A673 (cell line): ENCODE measurements around the gene THOC6.

ENCODE experiments used
- EZH2 ChIP-seq: fragments of 200-600 bp; sonication (generic); IDR thresholded peaks from 2 replicates; pipeline ENCODE4 v1.6.1; 2017; ENCODE audit warnings: borderline replicate concordance, low read depth, mild to moderate bottlenecking, mixed read lengths, antibody characterized with exemption, low read length; ENCODE audit not compliant: poor library complexity, severe bottlenecking
- TF ChIP-seq, protein P1 (sequence below): fragments of 300-800, 200-600 bp; sonication (generic); conservative IDR thresholded peaks from 2 replicates; pipeline ENCODE4 v1.5.1; 2017; ENCODE audit warnings: low read depth, mild to moderate bottlenecking, antibody characterized with exemption, low read length, moderate library complexity, mixed read lengths

DNA sequence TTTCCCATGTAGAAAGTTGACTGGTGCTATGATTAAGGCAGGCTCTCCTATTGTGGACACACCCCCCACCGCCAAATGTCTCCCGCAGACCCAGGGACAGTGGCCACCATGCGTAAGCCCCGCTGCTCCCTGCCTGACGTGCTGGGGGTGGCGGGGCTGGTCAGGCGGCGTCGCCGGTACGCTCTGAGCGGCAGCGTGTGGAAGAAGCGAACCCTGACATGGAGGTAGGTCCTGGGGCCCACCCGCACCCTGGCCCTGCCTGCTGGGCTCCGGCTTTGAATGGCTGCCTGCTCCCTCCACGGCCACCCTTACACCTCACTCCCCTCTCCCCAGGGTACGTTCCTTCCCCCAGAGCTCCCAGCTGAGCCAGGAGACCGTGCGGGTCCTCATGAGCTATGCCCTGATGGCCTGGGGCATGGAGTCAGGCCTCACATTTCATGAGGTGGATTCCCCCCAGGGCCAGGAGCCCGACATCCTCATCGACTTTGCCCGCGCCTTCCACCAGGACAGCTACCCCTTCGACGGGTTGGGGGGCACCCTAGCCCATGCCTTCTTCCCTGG is 26.2 kb downstream of the THOC6 start:
- TF ChIP-seq, protein P1, sequence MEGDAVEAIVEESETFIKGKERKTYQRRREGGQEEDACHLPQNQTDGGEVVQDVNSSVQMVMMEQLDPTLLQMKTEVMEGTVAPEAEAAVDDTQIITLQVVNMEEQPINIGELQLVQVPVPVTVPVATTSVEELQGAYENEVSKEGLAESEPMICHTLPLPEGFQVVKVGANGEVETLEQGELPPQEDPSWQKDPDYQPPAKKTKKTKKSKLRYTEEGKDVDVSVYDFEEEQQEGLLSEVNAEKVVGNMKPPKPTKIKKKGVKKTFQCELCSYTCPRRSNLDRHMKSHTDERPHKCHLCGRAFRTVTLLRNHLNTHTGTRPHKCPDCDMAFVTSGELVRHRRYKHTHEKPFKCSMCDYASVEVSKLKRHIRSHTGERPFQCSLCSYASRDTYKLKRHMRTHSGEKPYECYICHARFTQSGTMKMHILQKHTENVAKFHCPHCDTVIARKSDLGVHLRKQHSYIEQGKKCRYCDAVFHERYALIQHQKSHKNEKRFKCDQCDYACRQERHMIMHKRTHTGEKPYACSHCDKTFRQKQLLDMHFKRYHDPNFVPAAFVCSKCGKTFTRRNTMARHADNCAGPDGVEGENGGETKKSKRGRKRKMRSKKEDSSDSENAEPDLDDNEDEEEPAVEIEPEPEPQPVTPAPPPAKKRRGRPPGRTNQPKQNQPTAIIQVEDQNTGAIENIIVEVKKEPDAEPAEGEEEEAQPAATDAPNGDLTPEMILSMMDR = no peak
- TF ChIP-seq EZH2 = no peak
